T-cell (primary cell): ENCODE data around the gene TESK1. TPM values are rescaled to one million over a fixed set of nuclear protein-coding genes. Genes with fewer than 3 reads are reported as not detected.

Experiments
- ATAC-seq, 4 experiments: fragments of 200-7000 bp in 3 of 4; fragments of 150-1000 bp in 1 of 4; cut with Tn5 transposase; replicated peaks in 1 of 4; 1 replicate in 3 of 4; 2 replicates in 1 of 4; pipeline ENCODE4 v1.10.0; 2021; ENCODE audit warnings: moderate library complexity in 3 of 4, mild to moderate bottlenecking in 2 of 4, moderate number of reproducible peaks in 1 of 4
- CTCF ChIA-PET, 2 donors: fragments of 300-600 bp; sonication (Branson Sonifier 250); formaldehyde crosslinking; loops; one replicate each; lab custom pipeline; 2022; ENCODE audit warnings: antibody characterized with exemption in 2 of 2; lab: Charles Lee
- POLR2A ChIA-PET, 2 donors: fragments of 300-600 bp; sonication (Branson Sonifier 250); formaldehyde crosslinking; loops; one replicate each; lab custom pipeline; 2022; ENCODE audit warnings: antibody characterized with exemption in 2 of 2; lab: Charles Lee
- DNase-seq, 35 experiments: peaks; one replicate each; pipeline versions ENCODE4 v3.0.0 to v3.0.0-alpha.2; 2013 to 2023
- H3K27ac ChIP-seq: one replicate; pipeline ENCODE4 v1.5.1; 2013; ENCODE audit warnings: low read length
- H3K27me3 ChIP-seq, 2 experiments: replicated peaks in 1 of 2; 1 replicate in 1 of 2; 2 replicates in 1 of 2; pipeline versions ENCODE4 v1.6.1 to v1.7.0; 2013; ENCODE audit warnings: low read length in 1 of 2, mixed read lengths in 1 of 2; ENCODE audit not compliant: control insufficient read depth in 2 of 2, insufficient read depth in 2 of 2; ENCODE audit errors: extremely low read depth in 1 of 2
- H3K36me3 ChIP-seq, 2 donors: 1 replicate in 1 of 2; 2 replicates in 1 of 2; pipeline versions ENCODE4 v1.6.1 to v1.7.0; 2013; ENCODE audit warnings: low read length in 1 of 2; ENCODE audit not compliant: control insufficient read depth in 2 of 2, insufficient read depth in 1 of 2; ENCODE audit errors: extremely low read depth in 1 of 2
- H3K4me1 ChIP-seq, 2 experiments: 1 replicate in 1 of 2; 2 replicates in 1 of 2; pipeline versions ENCODE4 v1.6.1 to v1.7.0; 2013; ENCODE audit warnings: low read length in 2 of 2, mixed read lengths in 1 of 2; ENCODE audit not compliant: insufficient read depth in 2 of 2, control insufficient read depth in 1 of 2; ENCODE audit errors: extremely low read depth in 1 of 2
- H3K4me3 ChIP-seq, 2 donors: 1 replicate in 1 of 2; 2 replicates in 1 of 2; pipeline versions ENCODE4 v1.5.1 to v1.7.0; 2013; ENCODE audit warnings: mild to moderate bottlenecking in 2 of 2, low read length in 1 of 2, moderate library complexity in 1 of 2; ENCODE audit not compliant: control insufficient read depth in 1 of 2; ENCODE audit errors: extremely low read depth in 1 of 2
- H3K9me3 ChIP-seq: 2 replicates; pipeline ENCODE4 v1.7.0; 2013
- H3K27ac Mint-ChIP-seq, 2 donors: one replicate each; pipeline ENCODE4 v1.8.0; 2020 to 2021; ENCODE audit warnings: mild to moderate bottlenecking in 2 of 2, mixed read lengths in 2 of 2
- H3K27me3 Mint-ChIP-seq, 2 donors: one replicate each; pipeline ENCODE4 v1.8.0; 2021 to 2022; ENCODE audit warnings: mixed read lengths in 2 of 2
- H3K36me3 Mint-ChIP-seq: one replicate; pipeline ENCODE4 v1.8.0; 2021; ENCODE audit warnings: mixed read lengths
- H3K4me1 Mint-ChIP-seq, 3 donors: one replicate each; pipeline ENCODE4 v1.8.0; 2020 to 2022; ENCODE audit warnings: mixed read lengths in 3 of 3, mild to moderate bottlenecking in 1 of 3
- H3K4me3 Mint-ChIP-seq, 3 donors: one replicate each; pipeline ENCODE4 v1.8.0; 2020 to 2022; ENCODE audit warnings: mild to moderate bottlenecking in 3 of 3, mixed read lengths in 3 of 3, moderate library complexity in 3 of 3
- H3K9me3 Mint-ChIP-seq, 3 donors: one replicate each; pipeline ENCODE4 v1.8.0; 2020 to 2022; ENCODE audit warnings: mixed read lengths in 3 of 3
- WGBS: methylation state at CpG from one replicate; pipeline ENCODE4 v1.1.5; 2013; ENCODE audit warnings: missing lambda C conversion rate; ENCODE audit not compliant: insufficient coverage; 5-methylcytosine and 5-hydroxymethylcytosine counted together
- total RNA-seq, 35 experiments: library from RNA in 6 of 35; stranded (reverse) in 6 of 35; fragments of 120-200 nt in 1 of 35; gene quantifications; one replicate each; pipeline versions ENCODE4 v1.2.1 to v1.2.4 and lab custom pipeline; 2013 to 2026

The TESK1 gene
- total RNA-seq, 5 donors from 2014 or later (not counting 1 experiment from before 2014, with no cell fraction given) = 24.2 to 56.1 (median 47.6) TPM

DNA sequence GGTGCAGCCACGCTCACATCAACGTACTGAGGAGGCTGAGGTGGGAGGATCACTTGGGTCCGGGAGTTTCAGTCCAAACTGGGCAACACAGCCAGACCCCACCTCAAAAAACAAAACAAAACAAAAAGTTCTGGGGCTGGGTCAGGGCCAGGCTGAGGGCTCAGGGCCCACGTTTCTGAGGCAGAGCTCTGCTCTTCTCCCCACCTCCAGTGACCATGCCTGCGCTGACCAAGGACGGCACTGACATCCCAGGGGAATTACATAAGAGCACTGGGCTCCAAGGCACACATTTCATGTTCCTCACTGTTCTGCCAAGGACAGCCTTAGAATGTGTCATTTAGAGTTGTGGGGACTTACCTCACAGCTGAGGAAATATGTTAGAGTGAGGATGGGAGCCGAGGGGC lies 40.4 kb upstream of the TESK1 start:
- H3K27me3 Mint-ChIP-seq = no peaks in the 10 kb centered on the region
- peaks cover 0 to 4% (median 0%) of the 10 kb centered on the region in 3 donors for H3K4me1 Mint-ChIP-seq
- no peaks in the 10 kb centered on the region for H3K4me1 ChIP-seq
- no peak overlapping the region for H3K4me3 Mint-ChIP-seq
- no peaks in the 10 kb centered on the region for H3K9me3 Mint-ChIP-seq
- H3K27me3 ChIP-seq = peaks cover 0 to 9% of the 10 kb centered on the region in 2 experiments
- no peak overlapping the region for H3K27ac Mint-ChIP-seq
- H3K27ac ChIP-seq = no peak overlapping the region
- H3K9me3 ChIP-seq = no peaks in the 10 kb centered on the region
- 86% methylated on average over 1 of the region's 7 CpGs for WGBS
- no peaks in the 10 kb centered on the region for H3K36me3 Mint-ChIP-seq
- CTCF ChIA-PET = no interaction called here
- no peak overlapping the region for H3K4me3 ChIP-seq
- POLR2A ChIA-PET = no interaction called here
- no peak for DNase-seq
- no peak for ATAC-seq
- no peaks in the 10 kb centered on the region for H3K36me3 ChIP-seq

DNA sequence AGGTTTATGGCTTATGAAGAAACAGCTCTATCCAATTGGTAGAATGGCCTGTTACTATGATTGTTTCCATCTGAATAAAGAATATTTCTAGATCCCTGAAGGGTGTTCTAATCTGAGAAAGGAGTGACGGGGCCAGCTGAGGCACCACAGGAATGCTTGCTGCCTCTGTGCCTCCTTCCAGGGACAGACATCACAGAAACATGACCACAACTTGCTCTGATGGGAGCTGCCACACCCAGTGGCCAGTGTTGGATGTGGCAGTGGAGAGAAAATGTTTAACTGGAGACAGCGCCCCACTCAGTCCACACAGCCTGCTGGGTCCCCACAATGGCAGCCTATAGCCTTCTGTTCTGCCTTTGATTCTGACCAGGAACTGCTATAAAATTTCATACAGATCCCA lies 38.6 kb upstream of the TESK1 start:
- CTCF ChIA-PET = no interaction called here

DNA sequence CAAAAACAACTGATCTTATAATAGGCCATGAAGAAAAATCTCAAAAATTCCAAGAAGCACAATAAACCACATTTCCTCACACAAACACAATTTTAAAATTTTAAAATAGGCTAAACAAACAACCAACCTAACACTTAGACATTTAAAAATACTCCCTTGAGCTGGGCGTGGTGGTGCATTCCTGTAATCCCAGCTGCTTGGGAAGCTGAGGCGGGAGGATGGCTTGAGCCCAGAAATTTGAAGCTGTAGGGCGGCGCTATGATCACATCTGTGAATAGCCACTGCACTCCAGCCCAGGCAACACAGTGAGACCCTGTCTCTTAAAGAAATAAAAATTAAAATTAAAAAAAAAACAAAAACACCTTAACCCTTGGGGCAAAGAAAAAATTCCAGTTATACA lies 36.9 kb upstream of the TESK1 start:
- peaks cover 0 to 15% (median 4%) of the 10 kb centered on the region in 3 donors for H3K4me1 Mint-ChIP-seq
- Histone ChIP-seq H3K36me3 (no peaks in the 10 kb centered on the region), H3K27me3 (peaks cover 0 to 5% of the 10 kb centered on the region in 2 experiments), H3K27ac (no peak overlapping the region), H3K4me1 (peaks cover 0 to 5% of the 10 kb centered on the region in 2 experiments), H3K9me3 (no peaks in the 10 kb centered on the region), H3K4me3 (no peak overlapping the region)
- no peaks in the 10 kb centered on the region for H3K9me3 Mint-ChIP-seq
- 100% methylated on average over 1 of the region's 4 CpGs for WGBS
- DNase-seq (no peak), ATAC-seq (no peak)
- H3K4me3 Mint-ChIP-seq = no peak overlapping the region
- POLR2A ChIA-PET = no interaction called here
- no peak overlapping the region for H3K27ac Mint-ChIP-seq
- no peaks in the 10 kb centered on the region for H3K27me3 Mint-ChIP-seq
- CTCF ChIA-PET = no interaction called here
- no peaks in the 10 kb centered on the region for H3K36me3 Mint-ChIP-seq

More for the DNA sequence above, 38.6 kb upstream of the TESK1 start:
- no peak overlapping the region for H3K4me3 Mint-ChIP-seq
- Histone ChIP-seq H3K4me3 (no peak overlapping the region), H3K27me3 (peaks cover 0 to 5% of the 10 kb centered on the region in 2 experiments), H3K36me3 (no peaks in the 10 kb centered on the region), H3K9me3 (no peaks in the 10 kb centered on the region), H3K27ac (no peak overlapping the region), H3K4me1 (peaks cover 0 to 5% of the 10 kb centered on the region in 2 experiments)
- H3K36me3 Mint-ChIP-seq = no peaks in the 10 kb centered on the region
- ATAC-seq = no peak
- H3K27ac Mint-ChIP-seq = no peak overlapping the region
- no CpG with 5 or more reads among the region's 2 CpGs for WGBS
- POLR2A ChIA-PET = no interaction called here
- H3K4me1 Mint-ChIP-seq = peaks cover 0 to 15% (median 4%) of the 10 kb centered on the region in 3 donors
- no peak for DNase-seq
- no peaks in the 10 kb centered on the region for H3K27me3 Mint-ChIP-seq
- no peaks in the 10 kb centered on the region for H3K9me3 Mint-ChIP-seq

DNA sequence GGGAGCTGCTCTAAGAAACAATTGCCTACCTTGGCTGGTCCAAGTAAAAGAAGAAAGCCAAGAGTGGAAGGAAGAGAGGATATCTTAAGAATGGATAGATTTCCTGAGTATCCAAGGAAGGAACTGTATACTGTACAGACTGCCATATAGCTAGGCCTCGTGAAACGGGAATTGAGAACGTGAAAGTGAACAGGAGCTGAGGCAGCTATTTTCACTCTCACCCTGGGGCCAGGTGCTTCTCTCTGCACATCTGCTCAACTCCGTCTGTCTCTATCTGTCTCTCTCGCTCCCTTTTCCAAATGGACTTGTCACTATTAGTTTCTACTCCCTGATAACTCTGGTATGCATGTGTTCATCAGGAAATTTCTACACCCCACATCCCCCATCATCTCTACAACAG lies 35.9 kb upstream of the TESK1 start:
- peaks cover 0 to 5% of the 10 kb centered on the region in 2 experiments for H3K4me1 ChIP-seq
- H3K27me3 ChIP-seq = no peaks in the 10 kb centered on the region
- no peaks in the 10 kb centered on the region for H3K36me3 ChIP-seq
- WGBS = 91% methylated on average over 5 of the region's 5 CpGs
- H3K27ac ChIP-seq = no peak overlapping the region
- H3K4me3 Mint-ChIP-seq = no peak overlapping the region
- no peaks in the 10 kb centered on the region for H3K27me3 Mint-ChIP-seq
- H3K4me1 Mint-ChIP-seq = peaks cover 0 to 15% (median 4%) of the 10 kb centered on the region in 3 donors
- H3K27ac Mint-ChIP-seq = no peak overlapping the region
- no peaks in the 10 kb centered on the region for H3K9me3 ChIP-seq
- ChIA-PET POLR2A (no interaction called here), CTCF (interaction anchor here in 1 of 2 donors (0.6 kb wide), 1 partner anchor 117 kb away, joined by 6 read pairs; no protein-coding TSS in a partner anchor)
- no peak overlapping the region for H3K4me3 ChIP-seq
- ATAC-seq (no peak), DNase-seq (no peak)
- H3K36me3 Mint-ChIP-seq = no peaks in the 10 kb centered on the region
- H3K9me3 Mint-ChIP-seq = no peaks in the 10 kb centered on the region

DNA sequence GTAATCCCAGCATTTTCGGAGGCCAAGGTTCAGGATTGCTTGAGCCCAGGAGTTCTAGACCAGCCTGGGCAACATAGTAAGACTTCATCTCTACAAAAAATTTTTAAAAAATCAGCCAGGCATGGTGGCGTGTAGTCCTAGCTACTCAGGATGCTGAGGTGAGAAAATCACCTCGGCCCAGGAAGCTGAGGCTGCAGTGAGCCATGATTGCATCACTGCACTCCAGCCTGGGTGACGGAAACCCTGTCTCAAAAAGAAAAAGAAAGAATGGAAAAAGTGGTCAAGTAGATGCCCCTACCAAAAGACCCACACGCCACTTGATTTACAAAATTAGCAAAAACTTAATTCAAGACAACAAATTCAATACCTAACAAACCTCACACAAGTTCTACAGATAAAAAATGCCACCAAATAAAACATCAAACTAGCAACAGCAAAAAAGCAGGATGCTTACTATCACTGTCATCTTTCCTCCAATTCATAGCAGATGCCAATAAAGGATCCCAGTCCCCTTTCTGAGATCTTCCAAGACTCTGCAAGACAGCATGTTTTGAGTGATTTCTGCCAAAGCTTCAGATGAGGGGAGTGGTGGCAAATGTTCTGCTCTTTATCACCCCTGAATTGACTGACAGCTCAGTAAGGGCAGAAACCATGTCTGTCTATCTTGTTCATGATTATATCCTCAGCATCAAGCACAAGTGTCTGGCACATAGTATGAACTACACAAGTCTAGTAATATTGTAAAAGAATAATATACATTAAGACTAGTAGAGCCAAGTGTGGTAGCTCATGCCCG lies 34.2 kb upstream of the TESK1 start:
- DNase-seq (peak in 2 of 35 experiments; percentile 6 to 16), ATAC-seq (peak in 1 of 4 experiments; percentile 45)
- Histone ChIP-seq H3K36me3 (no peaks in the 10 kb centered on the region), H3K27me3 (no peaks in the 10 kb centered on the region), H3K9me3 (no peaks in the 10 kb centered on the region), H3K4me1 (peaks cover 0 to 5% of the 10 kb centered on the region in 2 experiments), H3K27ac (no peak overlapping the region), H3K4me3 (no peak overlapping the region)
- Mint-ChIP-seq H3K27ac (peak overlapping the region; percentile 64 to 71), H3K9me3 (no peaks in the 10 kb centered on the region), H3K36me3 (no peaks in the 10 kb centered on the region), H3K4me3 (no peak overlapping the region), H3K4me1 (peaks cover 0 to 15% (median 4%) of the 10 kb centered on the region in 3 donors), H3K27me3 (no peaks in the 10 kb centered on the region)
- CTCF ChIA-PET = no interaction called here
- POLR2A ChIA-PET = no interaction called here
- 54% methylated on average over 4 of the region's 6 CpGs for WGBS

DNA sequence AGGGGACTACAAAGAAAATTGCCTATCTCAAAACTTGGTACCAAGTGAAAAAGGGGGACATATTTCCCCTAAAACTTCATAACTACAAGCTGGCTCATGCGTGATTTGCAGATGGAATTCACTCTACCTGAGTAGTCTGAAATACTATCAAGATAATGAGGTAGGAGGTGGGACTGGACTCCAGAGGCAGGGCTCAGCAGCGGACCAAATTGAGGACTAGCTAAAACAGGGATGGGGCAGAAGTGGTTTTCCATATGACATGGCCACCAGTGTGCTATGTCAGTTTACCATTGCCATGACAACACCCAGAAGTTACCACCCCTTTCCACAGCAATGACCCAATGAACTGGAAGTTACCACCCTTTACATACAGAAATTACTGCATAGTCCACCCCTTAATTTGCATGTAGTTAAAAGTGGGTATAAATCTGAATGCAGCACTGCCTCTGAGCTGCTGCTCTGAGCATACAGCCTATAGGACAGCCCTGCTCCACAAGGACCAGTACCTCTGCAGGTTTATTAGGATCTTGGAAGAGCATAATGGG lies 30.4 kb upstream of the TESK1 start:
- Mint-ChIP-seq H3K4me3 (no peak overlapping the region), H3K27ac (no peak overlapping the region), H3K27me3 (no peaks in the 10 kb centered on the region), H3K4me1 (peaks cover 0 to 11% (median 4%) of the 10 kb centered on the region in 3 donors), H3K36me3 (peaks cover 7% of the 10 kb centered on the region), H3K9me3 (peaks cover 4 to 7% (median 6%) of the 10 kb centered on the region in 3 donors)
- Histone ChIP-seq H3K4me1 (peaks cover 0 to 5% of the 10 kb centered on the region in 2 experiments), H3K9me3 (no peaks in the 10 kb centered on the region), H3K27me3 (no peaks in the 10 kb centered on the region), H3K36me3 (no peaks in the 10 kb centered on the region), H3K4me3 (no peak overlapping the region), H3K27ac (no peak overlapping the region)
- ATAC-seq (no peak), DNase-seq (no peak)
- WGBS = 80% methylated on average over 1 of the region's 2 CpGs
- CTCF ChIA-PET = no interaction called here
- POLR2A ChIA-PET = no interaction called here
